ENCODE results near the gene CSRP1. TPM values are rescaled to one million over a fixed set of nuclear protein-coding genes. Genes with fewer than 3 reads are reported as not detected.

CSRP1 gene
- total RNA-seq = 1,000 to 10,000 TPM in 1 of 3 donors, 100 to 1,000 TPM in 2; 186 to 1,491 (median 767) TPM

GRCh38 chr1:201506557-201507359 is at the start of gene CSRP1:
CSRP1 (minus strand) TSS chr1:201507123; CDS start chr1:201496303, 10,820 bp downstream.
- H3K9me3 ChIP-seq = no peaks in the 10 kb centered on the region
- TF ChIP-seq POLR2A (IDR thresholded peaks at IDR 0.05) (peak; percentile 79), POLR2AphosphoS5 (IDR thresholded peaks at IDR 0.05) (peak; percentile 83 to 93 (median 90))
- TF ChIP-seq, protein P1, sequence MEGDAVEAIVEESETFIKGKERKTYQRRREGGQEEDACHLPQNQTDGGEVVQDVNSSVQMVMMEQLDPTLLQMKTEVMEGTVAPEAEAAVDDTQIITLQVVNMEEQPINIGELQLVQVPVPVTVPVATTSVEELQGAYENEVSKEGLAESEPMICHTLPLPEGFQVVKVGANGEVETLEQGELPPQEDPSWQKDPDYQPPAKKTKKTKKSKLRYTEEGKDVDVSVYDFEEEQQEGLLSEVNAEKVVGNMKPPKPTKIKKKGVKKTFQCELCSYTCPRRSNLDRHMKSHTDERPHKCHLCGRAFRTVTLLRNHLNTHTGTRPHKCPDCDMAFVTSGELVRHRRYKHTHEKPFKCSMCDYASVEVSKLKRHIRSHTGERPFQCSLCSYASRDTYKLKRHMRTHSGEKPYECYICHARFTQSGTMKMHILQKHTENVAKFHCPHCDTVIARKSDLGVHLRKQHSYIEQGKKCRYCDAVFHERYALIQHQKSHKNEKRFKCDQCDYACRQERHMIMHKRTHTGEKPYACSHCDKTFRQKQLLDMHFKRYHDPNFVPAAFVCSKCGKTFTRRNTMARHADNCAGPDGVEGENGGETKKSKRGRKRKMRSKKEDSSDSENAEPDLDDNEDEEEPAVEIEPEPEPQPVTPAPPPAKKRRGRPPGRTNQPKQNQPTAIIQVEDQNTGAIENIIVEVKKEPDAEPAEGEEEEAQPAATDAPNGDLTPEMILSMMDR (IDR thresholded peaks at IDR 0.05) = peak in 1 of 3 donors; percentile 6
- DNase-seq (ENCODE audit: low spot score in 2 of 2) = peak; percentile 88 to 90
- peaks cover 14 to 22% of the 10 kb centered on the region in 2 donors for H3K4me1 ChIP-seq
- no peaks in the 10 kb centered on the region for H3K36me3 ChIP-seq
- peak within 1 kb of the TSS; percentile 97 to 99 for H3K27ac ChIP-seq
- intact Hi-C loops (cut with DNase I; ENCODE audit: low total_unique reads) = no loop called here
- H3K4me3 ChIP-seq = peak within 1 kb of the TSS; percentile 64 to 96 (median 88)
- H3K27me3 ChIP-seq = no peaks in the 10 kb centered on the region

GRCh38 chr1:201555593-201555945 is 48.6 kb upstream of the CSRP1 start:
- no peaks in the 10 kb centered on the region for H3K27me3 ChIP-seq
- H3K36me3 ChIP-seq = no peaks in the 10 kb centered on the region
- no peaks in the 10 kb centered on the region for H3K9me3 ChIP-seq
- DNase-seq (ENCODE audit: low spot score in 2 of 2) = no peak
- intact Hi-C loops (cut with DNase I; ENCODE audit: low total_unique reads) = loop anchor here (5.0 kb wide), 1 partner anchor 237 kb away; no protein-coding TSS in a partner anchor
- TF ChIP-seq POLR2AphosphoS5 (IDR thresholded peaks at IDR 0.05) = peak in 1 of 3 donors; percentile 68
- TF ChIP-seq, protein P1 (IDR thresholded peaks at IDR 0.05) = no peak
- H3K27ac ChIP-seq = peak overlapping the region in 1 of 2 donors; percentile 48
- peaks cover 0 to 3% of the 10 kb centered on the region in 2 donors for H3K4me1 ChIP-seq
- H3K4me3 ChIP-seq = no peak overlapping the region

- intact Hi-C loops (cut with DNase I; ENCODE audit: low total_unique reads) = loop anchor here (5.0 kb wide), 1 partner anchor 237 kb away; no protein-coding TSS in a partner anchor
- no peaks in the 10 kb centered on the region for H3K27me3 ChIP-seq
- H3K9me3 ChIP-seq = no peaks in the 10 kb centered on the region
- no peak overlapping the region for H3K4me3 ChIP-seq
- TF ChIP-seq POLR2A (IDR thresholded peaks at IDR 0.05) = no peak
- TF ChIP-seq, protein P1 (IDR thresholded peaks at IDR 0.05) = no peak
- no peak for TF ChIP-seq POLR2AphosphoS5 (IDR thresholded peaks at IDR 0.05)
- peak overlapping the region in 1 of 2 donors; percentile 66 for H3K27ac ChIP-seq
- H3K36me3 ChIP-seq = no peaks in the 10 kb centered on the region
- no peak for DNase-seq (ENCODE audit: low spot score in 2 of 2)
- H3K4me1 ChIP-seq = peaks cover 0 to 3% of the 10 kb centered on the region in 2 donors
Observed at GRCh38 chr1:201554789-201555592, 48.1 kb upstream of the CSRP1 start.

- Histone ChIP-seq H3K27ac (peak overlapping the region in 1 of 2 donors; percentile 66), H3K4me3 (no peak overlapping the region), H3K36me3 (no peaks in the 10 kb centered on the region), H3K27me3 (no peaks in the 10 kb centered on the region), H3K9me3 (no peaks in the 10 kb centered on the region), H3K4me1 (peaks cover 0 to 3% of the 10 kb centered on the region in 2 donors)
- DNase-seq (ENCODE audit: low spot score in 2 of 2) = no peak
- intact Hi-C loops (cut with DNase I; ENCODE audit: low total_unique reads) = no loop called here
- TF ChIP-seq POLR2A (IDR thresholded peaks at IDR 0.05) = no peak
- TF ChIP-seq, protein P1 (IDR thresholded peaks at IDR 0.05) = no peak
- no peak for TF ChIP-seq POLR2AphosphoS5 (IDR thresholded peaks at IDR 0.05)
Observed at GRCh38 chr1:201554190-201554600, 47.3 kb upstream of the CSRP1 start.
